Measurements from ENCODE around the gene CACNA2D3. TPM values are rescaled to one million over a fixed set of nuclear protein-coding genes. Genes with fewer than 3 reads are reported as not detected.

Gene CACNA2D3
- total RNA-seq, 1 experiment from 2014 or later = not detected

DNA sequence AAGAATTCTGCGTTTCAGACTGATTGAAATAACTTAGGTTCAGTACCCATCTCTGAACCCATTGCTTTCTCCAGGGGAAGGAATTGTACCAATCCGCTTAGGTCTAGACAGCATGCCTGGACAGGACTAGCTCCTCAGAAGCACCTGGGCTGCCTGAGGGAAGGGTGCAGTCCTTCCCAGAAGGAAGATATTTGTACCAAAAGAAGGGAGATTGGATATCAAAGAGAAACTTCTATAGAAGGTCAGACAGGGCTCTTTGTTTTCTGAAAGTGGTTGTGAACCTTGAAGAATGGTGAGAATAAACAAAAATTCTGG lies 939.3 kb downstream of the CACNA2D3 start:
- H3K27ac ChIP-seq (ENCODE audit: low read length) = no peak overlapping the region
- no peaks in the 10 kb centered on the region for H3K9me3 ChIP-seq (ENCODE audit: low read length)
- ATAC-seq (no peak), DNase-seq (no peak)
- H2AFZ ChIP-seq (ENCODE audit: low read length) = no peak overlapping the region
- no peaks in the 10 kb centered on the region for H3K79me2 ChIP-seq (ENCODE audit: low read length)
- H3K36me3 ChIP-seq (ENCODE audit: low read depth, low read length) = no peaks in the 10 kb centered on the region
- H3K4me3 ChIP-seq (ENCODE audit: low read length) = no peak overlapping the region
- H3K4me1 ChIP-seq (ENCODE audit: insufficient read depth, low read length) = no peaks in the 10 kb centered on the region
- H3K4me2 ChIP-seq (ENCODE audit: low read length) = no peak overlapping the region
- no peak for TF ChIP-seq EZH2phosphoT487 (IDR thresholded peaks at IDR 0.05; ENCODE audit: borderline replicate concordance, low read length)
- no peak for TF ChIP-seq EZH2 (IDR thresholded peaks at IDR 0.05; ENCODE audit: low read length, unreplicated experiment)
- TF ChIP-seq, protein P1, sequence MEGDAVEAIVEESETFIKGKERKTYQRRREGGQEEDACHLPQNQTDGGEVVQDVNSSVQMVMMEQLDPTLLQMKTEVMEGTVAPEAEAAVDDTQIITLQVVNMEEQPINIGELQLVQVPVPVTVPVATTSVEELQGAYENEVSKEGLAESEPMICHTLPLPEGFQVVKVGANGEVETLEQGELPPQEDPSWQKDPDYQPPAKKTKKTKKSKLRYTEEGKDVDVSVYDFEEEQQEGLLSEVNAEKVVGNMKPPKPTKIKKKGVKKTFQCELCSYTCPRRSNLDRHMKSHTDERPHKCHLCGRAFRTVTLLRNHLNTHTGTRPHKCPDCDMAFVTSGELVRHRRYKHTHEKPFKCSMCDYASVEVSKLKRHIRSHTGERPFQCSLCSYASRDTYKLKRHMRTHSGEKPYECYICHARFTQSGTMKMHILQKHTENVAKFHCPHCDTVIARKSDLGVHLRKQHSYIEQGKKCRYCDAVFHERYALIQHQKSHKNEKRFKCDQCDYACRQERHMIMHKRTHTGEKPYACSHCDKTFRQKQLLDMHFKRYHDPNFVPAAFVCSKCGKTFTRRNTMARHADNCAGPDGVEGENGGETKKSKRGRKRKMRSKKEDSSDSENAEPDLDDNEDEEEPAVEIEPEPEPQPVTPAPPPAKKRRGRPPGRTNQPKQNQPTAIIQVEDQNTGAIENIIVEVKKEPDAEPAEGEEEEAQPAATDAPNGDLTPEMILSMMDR (conservative IDR thresholded peaks at IDR 0.05; ENCODE audit: low read depth, low read length) = no peak
- no peak overlapping the region for H3K9ac ChIP-seq (ENCODE audit: low read length)
- no peaks in the 10 kb centered on the region for H3F3A ChIP-seq (ENCODE audit: low read length, unreplicated experiment)
- no peaks in the 10 kb centered on the region for H3K9me2 ChIP-seq (replicated peaks; ENCODE audit: low read length)
- ChIA-PET CTCF (no interaction called here), POLR2A (ENCODE audit: unreplicated experiment) (no interaction called here)
- intact Hi-C loops (cut with micrococcal nuclease) = no loop called here
- H4K20me1 ChIP-seq (ENCODE audit: low read length) = no peaks in the 10 kb centered on the region
- BruUV-seq (replicated peaks) = no TSS peak
- 0 out of 2 replicates have a peak, but pooled peaks cover 10% of the 10 kb centered on the region for H3K27me3 ChIP-seq (ENCODE audit: low read length)

DNA sequence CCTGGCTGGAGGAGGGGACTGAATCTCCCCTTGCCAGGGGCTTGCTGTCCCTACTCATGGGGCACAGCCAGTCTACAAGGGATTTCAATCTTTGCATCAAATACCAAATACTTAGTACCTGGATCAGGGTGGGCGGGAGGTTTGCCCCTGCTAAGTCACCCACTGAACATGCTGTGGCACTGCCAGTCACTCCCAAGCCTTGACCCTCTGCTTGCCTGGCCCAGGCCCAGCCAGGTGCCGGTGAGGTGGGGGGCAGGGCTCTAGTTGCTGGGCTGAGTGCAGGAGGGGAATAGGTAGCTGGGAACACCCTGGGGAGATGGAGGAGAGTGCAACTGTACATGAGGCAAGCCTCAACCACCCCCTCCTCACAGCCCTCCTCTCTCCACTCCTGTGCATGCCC lies 941.8 kb downstream of the CACNA2D3 start:
- H3K36me3 ChIP-seq (ENCODE audit: low read depth, low read length) = no peaks in the 10 kb centered on the region
- no peak overlapping the region for H2AFZ ChIP-seq (ENCODE audit: low read length)
- H3K79me2 ChIP-seq (ENCODE audit: low read length) = no peaks in the 10 kb centered on the region
- H3F3A ChIP-seq (ENCODE audit: low read length, unreplicated experiment) = no peaks in the 10 kb centered on the region
- H3K4me1 ChIP-seq (ENCODE audit: insufficient read depth, low read length) = no peaks in the 10 kb centered on the region
- 0 out of 2 replicates have a peak, but pooled peaks cover 10% of the 10 kb centered on the region for H3K27me3 ChIP-seq (ENCODE audit: low read length)
- no peaks in the 10 kb centered on the region for H4K20me1 ChIP-seq (ENCODE audit: low read length)
- ATAC-seq (no peak), DNase-seq (no peak)
- H3K4me2 ChIP-seq (ENCODE audit: low read length) = no peak overlapping the region
- TF ChIP-seq EZH2 (IDR thresholded peaks at IDR 0.05; ENCODE audit: low read length, unreplicated experiment) = no peak
- TF ChIP-seq, protein P1 (conservative IDR thresholded peaks at IDR 0.05; ENCODE audit: low read depth, low read length) = no peak
- TF ChIP-seq EZH2phosphoT487 (IDR thresholded peaks at IDR 0.05; ENCODE audit: borderline replicate concordance, low read length) = no peak
- BruUV-seq (replicated peaks) = no TSS peak
- intact Hi-C loops (cut with micrococcal nuclease) = no loop called here
- ChIA-PET CTCF (no interaction called here), POLR2A (ENCODE audit: unreplicated experiment) (no interaction called here)
- H3K9me2 ChIP-seq (replicated peaks; ENCODE audit: low read length) = no peaks in the 10 kb centered on the region
- no peaks in the 10 kb centered on the region for H3K9me3 ChIP-seq (ENCODE audit: low read length)
- H3K9ac ChIP-seq (ENCODE audit: low read length) = no peak overlapping the region
- no peak overlapping the region for H3K27ac ChIP-seq (ENCODE audit: low read length)
- H3K4me3 ChIP-seq (ENCODE audit: low read length) = no peak overlapping the region

DNA sequence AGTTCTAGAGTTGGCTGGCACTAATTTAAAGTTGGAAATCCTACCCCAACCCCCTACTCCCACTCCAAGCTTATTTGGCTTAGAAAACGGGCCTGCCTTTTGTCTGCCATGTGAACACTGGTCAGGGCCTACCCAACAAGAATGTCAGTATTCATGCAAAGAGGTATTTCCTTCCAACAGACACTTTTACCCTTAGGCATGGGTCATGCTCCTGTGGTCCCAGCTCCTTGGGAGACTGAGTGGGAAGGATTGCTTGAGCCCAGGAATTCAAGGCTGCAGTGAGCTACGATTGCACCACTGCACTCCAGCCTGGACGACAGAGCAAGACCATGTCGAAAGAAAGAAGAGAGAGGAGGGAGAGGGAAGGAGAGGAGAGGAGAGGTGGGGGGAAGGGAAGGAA lies 943.0 kb downstream of the CACNA2D3 start:
- TF ChIP-seq EZH2 (IDR thresholded peaks at IDR 0.05; ENCODE audit: low read length, unreplicated experiment) (no peak), EZH2phosphoT487 (IDR thresholded peaks at IDR 0.05; ENCODE audit: borderline replicate concordance, low read length) (no peak)
- TF ChIP-seq, protein P1 (conservative IDR thresholded peaks at IDR 0.05; ENCODE audit: low read depth, low read length) = no peak
- POLR2A ChIA-PET (ENCODE audit: unreplicated experiment) = interaction anchor here (0.6 kb wide), 1 partner anchor 29 kb away, joined by 6 read pairs; no protein-coding TSS in a partner anchor
- Histone ChIP-seq H3K36me3 (ENCODE audit: low read depth, low read length) (no peaks in the 10 kb centered on the region), H3K79me2 (ENCODE audit: low read length) (no peaks in the 10 kb centered on the region), H3K4me1 (ENCODE audit: insufficient read depth, low read length) (no peaks in the 10 kb centered on the region), H3K4me3 (ENCODE audit: low read length) (no peak overlapping the region), H4K20me1 (ENCODE audit: low read length) (no peaks in the 10 kb centered on the region), H3K9me2 (replicated peaks; ENCODE audit: low read length) (no peaks in the 10 kb centered on the region), H2AFZ (ENCODE audit: low read length) (no peak overlapping the region), H3K4me2 (ENCODE audit: low read length) (no peak overlapping the region), H3K9me3 (ENCODE audit: low read length) (no peaks in the 10 kb centered on the region), H3F3A (ENCODE audit: low read length, unreplicated experiment) (no peaks in the 10 kb centered on the region), H3K27ac (ENCODE audit: low read length) (no peak overlapping the region), H3K9ac (ENCODE audit: low read length) (no peak overlapping the region), H3K27me3 (ENCODE audit: low read length) (0 out of 2 replicates have a peak, but pooled peaks cover 4% of the 10 kb centered on the region)
- intact Hi-C loops (cut with micrococcal nuclease) = no loop called here
- no TSS peak for BruUV-seq (replicated peaks)
- no peak for DNase-seq
- no peak for ATAC-seq
- CTCF ChIA-PET = no interaction called here
